MG63 (cell line): ENCODE results near the gene FCHSD2. TPM values are rescaled to one million over a fixed set of nuclear protein-coding genes. Genes with fewer than 3 reads are reported as not detected.
A peak's percentile ranks its signal among the peaks of the same experiment; 100 is the strongest.
"Not testable (repeated sequence)": the region's sequence is repeated elsewhere in the genome, so short reads cannot be mapped to it uniquely, and the experiment has no call there.

Experiments
- DNase-seq: peaks from one replicate; pipeline ENCODE4 v3.0.0-alpha.2; 2020
- H3K27me3 ChIP-seq: fragments of 250-450 bp; sonication (Bioruptor Pico); 2 replicates; pipeline ENCODE4 v1.5.1; 2020; ENCODE audit warnings: mild to moderate bottlenecking, moderate library complexity
- H3K36me3 ChIP-seq: fragments of 250-450 bp; sonication (Bioruptor Pico); 2 replicates; pipeline ENCODE4 v1.5.1; 2020; ENCODE audit warnings: mild to moderate bottlenecking, moderate library complexity
- H3K4me3 ChIP-seq: fragments of 250-450 bp; sonication (Bioruptor Pico); 2 replicates; pipeline ENCODE4 v1.5.1; 2020; ENCODE audit warnings: mild to moderate bottlenecking, moderate library complexity
- H3K9me3 ChIP-seq: fragments of 250-450 bp; sonication (Bioruptor Pico); 2 replicates; pipeline ENCODE4 v1.5.1; 2020; ENCODE audit warnings: mild to moderate bottlenecking, moderate library complexity
- total RNA-seq: library from RNA; depleted of rRNA; stranded (reverse); fragments of >200 nt; shearing (Covaris generic); gene quantifications from 2 replicates; pipeline ENCODE4 v1.2.3, GENCODE V29; 2014; ENCODE audit warnings: low replicate concordance

FCHSD2 gene
- total RNA-seq, 1 experiment from 2014 or later = 8.2 TPM

DNA sequence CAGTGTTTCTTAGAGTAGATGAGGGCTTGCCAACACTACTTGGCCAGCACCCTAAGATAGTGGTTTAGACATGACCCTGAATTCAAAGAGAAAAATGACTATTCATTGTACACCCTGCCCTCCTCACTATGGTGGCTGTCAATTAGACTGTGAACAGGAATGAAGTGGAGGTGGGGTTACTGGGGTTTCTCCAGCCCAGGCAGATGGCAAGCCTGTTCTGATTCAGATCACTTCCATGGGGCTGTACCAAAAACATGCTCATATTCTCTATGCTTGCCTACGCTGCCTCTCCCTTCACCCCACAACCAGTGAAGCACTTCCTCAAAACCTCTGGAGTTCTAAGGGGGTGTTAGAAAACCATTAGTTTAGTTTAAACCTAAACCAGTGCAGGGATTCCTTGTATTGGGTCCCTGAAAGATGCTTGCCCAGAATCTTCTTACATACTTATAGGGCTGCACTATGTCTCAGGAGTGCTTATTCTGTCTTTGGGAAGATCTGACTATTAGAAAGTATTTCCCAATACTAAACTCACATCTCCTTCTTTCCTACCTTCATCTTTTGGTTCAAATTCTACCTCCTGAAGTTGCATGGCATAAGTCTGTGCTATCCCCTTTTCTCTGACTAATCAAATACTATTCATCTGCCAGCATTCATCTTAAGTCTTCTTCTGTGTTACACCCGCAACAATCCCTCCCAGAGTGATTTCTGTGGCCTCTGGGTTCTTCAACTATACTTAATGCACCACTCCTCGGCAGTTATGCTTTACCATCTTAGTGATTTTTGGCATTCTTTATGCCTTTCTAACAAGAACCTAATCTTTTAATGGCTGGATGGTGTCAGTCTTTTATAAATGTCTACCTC is 256.1 kb downstream of the FCHSD2 start:
- no peak for DNase-seq
- Histone ChIP-seq H3K4me3 (no peak overlapping the region), H3K27me3 (no peaks in the 10 kb centered on the region), H3K9me3 (no peaks in the 10 kb centered on the region), H3K36me3 (peaks cover 11% of the 10 kb centered on the region)

DNA sequence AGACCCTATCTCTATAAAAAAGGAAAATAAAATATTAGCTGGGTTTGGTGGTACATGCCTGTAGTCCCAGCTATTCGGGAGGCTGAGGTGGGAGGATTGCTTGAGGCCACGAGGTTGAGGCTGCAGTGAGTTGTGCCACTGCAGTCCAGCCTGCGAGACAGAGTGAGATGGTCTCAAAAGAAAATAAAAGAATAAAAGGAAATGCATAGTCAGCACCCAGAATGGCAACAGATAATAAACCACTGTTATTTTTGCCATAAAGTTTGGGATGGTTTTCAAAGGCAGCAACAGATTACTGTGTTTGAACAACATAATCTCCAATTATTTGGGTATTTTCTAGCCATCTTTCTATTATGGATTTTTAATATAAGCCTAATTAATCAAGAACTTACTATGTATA is 266.0 kb downstream of the FCHSD2 start:
- Histone ChIP-seq H3K4me3 (no peak overlapping the region), H3K27me3 (no peaks in the 10 kb centered on the region), H3K9me3 (no peaks in the 10 kb centered on the region), H3K36me3 (no peaks in the 10 kb centered on the region)
- no peak for DNase-seq

DNA sequence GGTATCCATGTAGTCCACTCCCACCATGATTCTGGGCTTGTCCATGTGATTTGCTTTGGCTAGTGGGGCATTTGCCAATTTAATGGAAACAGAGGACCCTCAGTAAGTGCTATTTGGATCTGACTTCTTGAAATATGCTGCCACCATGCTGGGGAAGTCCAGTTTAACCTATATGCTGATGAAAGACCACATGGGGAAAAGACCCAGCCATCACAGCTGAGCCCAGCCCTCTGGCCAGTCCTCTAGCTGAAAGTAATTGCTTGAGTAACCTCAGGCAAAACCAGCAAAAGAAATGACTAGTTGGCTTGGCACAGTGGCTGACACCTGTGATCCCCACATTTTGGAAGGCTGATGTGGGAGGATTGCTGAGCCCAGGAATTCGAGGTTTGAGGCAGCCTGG is 266.4 kb downstream of the FCHSD2 start:
- Histone ChIP-seq H3K36me3 (no peaks in the 10 kb centered on the region), H3K9me3 (no peaks in the 10 kb centered on the region), H3K27me3 (no peaks in the 10 kb centered on the region), H3K4me3 (no peak overlapping the region)
- DNase-seq = no peak

- no peak for DNase-seq
- Histone ChIP-seq H3K27me3 (no peaks in the 10 kb centered on the region), H3K9me3 (no peaks in the 10 kb centered on the region), H3K4me3 (no peak overlapping the region), H3K36me3 (no peaks in the 10 kb centered on the region)
Measured at GRCh38 chr11:72872012-72872411, 270.1 kb downstream of the FCHSD2 start.

GRCh38 chr11:72871119-72871518 is 271.0 kb downstream of the FCHSD2 start:
- no peaks in the 10 kb centered on the region for H3K36me3 ChIP-seq
- no peaks in the 10 kb centered on the region for H3K27me3 ChIP-seq
- no peak for DNase-seq
- no peaks in the 10 kb centered on the region for H3K9me3 ChIP-seq
- no peak overlapping the region for H3K4me3 ChIP-seq

- H3K4me3 ChIP-seq = no peak overlapping the region
- no peaks in the 10 kb centered on the region for H3K36me3 ChIP-seq
- no peak for DNase-seq
- H3K9me3 ChIP-seq = no peaks in the 10 kb centered on the region
- H3K27me3 ChIP-seq = no peaks in the 10 kb centered on the region
Measured at GRCh38 chr11:72869831-72870230, 272.3 kb downstream of the FCHSD2 start.

DNA sequence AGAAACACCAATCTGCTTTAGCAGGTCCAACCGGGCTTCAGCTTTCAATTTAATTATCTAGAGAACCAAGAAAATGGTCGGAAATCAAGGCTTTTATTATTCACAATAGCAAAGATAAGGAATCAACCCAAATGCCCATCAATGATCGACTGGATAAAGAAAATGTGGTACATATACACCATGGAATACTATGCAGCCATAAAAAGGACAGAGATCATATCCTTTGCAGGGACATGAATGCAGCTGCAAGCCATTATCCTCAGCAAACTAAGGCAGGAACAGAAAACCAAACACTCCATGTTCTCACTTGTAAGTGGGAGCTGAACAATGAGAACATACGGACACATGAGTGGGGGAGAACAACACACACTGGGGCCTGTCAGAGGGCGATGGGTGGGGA is 274.1 kb downstream of the FCHSD2 start:
- Histone ChIP-seq H3K4me3 (no peak overlapping the region), H3K27me3 (no peaks in the 10 kb centered on the region), H3K36me3 (no peaks in the 10 kb centered on the region; the same call in 1 of the 2 replicates), H3K9me3 (no peaks in the 10 kb centered on the region)
- no peak for DNase-seq

DNA sequence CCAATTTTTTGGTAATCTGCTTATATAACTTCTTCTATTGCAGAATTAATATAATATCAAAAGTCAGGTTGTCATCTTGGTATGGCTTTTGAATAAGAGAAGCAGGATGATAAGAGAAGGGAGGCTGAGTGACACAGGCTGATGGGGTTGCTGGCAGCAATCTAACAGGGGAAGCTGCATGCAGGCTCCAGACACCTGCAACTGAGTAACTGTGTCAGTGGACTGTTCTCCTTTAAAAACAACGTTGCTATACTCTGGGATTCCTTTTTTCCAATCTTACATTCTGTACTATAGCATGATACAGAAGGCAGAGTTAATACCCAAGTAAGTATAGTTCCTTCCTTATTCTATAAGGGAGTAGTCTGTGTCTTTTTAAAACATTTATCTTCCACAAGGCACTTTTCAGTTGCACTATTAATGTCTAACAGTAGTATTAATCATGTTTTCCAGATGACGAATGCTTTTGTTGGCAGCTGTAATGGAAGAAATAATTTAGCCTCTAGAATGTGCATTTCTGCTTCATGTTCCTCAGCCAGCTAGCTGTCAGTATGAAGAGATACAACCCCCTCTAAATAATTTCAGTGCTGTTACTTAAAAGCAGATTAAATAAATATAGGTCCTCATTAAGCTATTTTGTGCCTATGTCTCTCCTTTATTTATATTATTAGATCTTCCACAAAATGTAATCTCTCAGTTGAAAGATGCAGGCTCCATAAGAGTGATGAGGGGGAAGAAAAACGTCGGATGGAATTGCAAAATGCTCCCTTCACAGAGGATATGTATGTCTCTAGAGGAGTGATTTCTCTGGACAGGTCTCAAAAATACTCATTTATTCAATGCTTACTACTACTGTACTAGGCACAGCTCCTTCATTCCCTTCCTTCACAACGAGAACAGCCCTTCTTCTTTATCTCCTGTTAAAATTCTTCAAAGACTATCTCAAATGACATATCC is 277.1 kb downstream of the FCHSD2 start:
- peak; percentile 31 for DNase-seq

DNA sequence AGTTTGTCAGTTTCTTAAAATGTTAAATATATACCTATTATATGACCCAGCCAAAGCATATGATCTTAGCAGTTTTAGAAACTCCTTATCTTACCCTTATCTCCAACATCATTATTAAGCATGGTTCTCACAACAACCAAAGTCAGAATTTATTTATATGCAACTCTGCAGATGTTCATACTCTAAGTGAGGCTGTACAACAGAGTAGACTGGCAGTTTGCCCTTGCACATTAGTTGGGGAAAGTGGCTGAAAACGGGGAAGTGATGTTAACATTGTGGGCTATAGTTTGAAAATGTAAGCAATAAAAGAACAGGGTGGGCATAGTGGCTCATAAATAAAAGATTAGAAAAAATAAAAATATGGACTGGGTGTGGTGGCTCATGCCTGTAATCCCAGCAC is 278.2 kb downstream of the FCHSD2 start:
- no peak overlapping the region for H3K4me3 ChIP-seq
- DNase-seq = no peak
- peaks cover 2% of the 10 kb centered on the region; the same call in 1 of the 2 replicates for H3K36me3 ChIP-seq
- H3K27me3 ChIP-seq = no peaks in the 10 kb centered on the region
- no peaks in the 10 kb centered on the region for H3K9me3 ChIP-seq

More for the DNA sequence above, 277.1 kb downstream of the FCHSD2 start:
- Histone ChIP-seq H3K36me3 (no peaks in the 10 kb centered on the region; the same call in 1 of the 2 replicates), H3K27me3 (no peaks in the 10 kb centered on the region), H3K4me3 (no peak overlapping the region), H3K9me3 (no peaks in the 10 kb centered on the region)

- Histone ChIP-seq H3K4me3 (no peak overlapping the region), H3K9me3 (no peaks in the 10 kb centered on the region), H3K27me3 (no peaks in the 10 kb centered on the region), H3K36me3 (peaks cover 2% of the 10 kb centered on the region)
- DNase-seq = no peak
Measured at GRCh38 chr11:72863091-72863490, 279.0 kb downstream of the FCHSD2 start.

GRCh38 chr11:72860592-72860991 is 281.5 kb downstream of the FCHSD2 start:
- no peaks in the 10 kb centered on the region for H3K27me3 ChIP-seq
- peaks cover 2% of the 10 kb centered on the region for H3K36me3 ChIP-seq
- H3K4me3 ChIP-seq = no peak overlapping the region
- no peak for DNase-seq
- H3K9me3 ChIP-seq = no peaks in the 10 kb centered on the region

DNA sequence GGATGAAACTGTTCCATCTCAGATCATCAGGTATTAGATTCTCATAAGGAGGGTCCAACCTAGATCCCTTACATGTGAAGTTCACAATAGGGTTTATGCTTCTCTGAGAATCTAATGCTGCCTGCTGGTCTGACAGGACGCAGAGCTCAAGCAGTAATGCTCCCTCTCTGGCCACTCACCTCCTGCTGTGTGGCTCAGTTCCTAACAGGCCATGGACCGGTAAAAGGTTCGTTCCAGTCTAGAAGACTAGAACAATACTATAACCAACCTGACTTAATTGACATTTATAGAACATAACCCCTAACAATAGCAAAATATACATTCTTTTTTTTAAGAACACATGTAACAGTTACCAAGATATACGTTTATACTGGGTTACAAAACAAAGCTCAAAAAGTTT is 282.1 kb downstream of the FCHSD2 start:
- Histone ChIP-seq H3K9me3 (no peaks in the 10 kb centered on the region), H3K27me3 (no peaks in the 10 kb centered on the region), H3K4me3 (no peak overlapping the region), H3K36me3 (peaks cover 2% of the 10 kb centered on the region)
- DNase-seq = no peak

- no peaks in the 10 kb centered on the region for H3K27me3 ChIP-seq
Measured at GRCh38 chr11:72859126-72859525, 283.0 kb downstream of the FCHSD2 start.

DNA sequence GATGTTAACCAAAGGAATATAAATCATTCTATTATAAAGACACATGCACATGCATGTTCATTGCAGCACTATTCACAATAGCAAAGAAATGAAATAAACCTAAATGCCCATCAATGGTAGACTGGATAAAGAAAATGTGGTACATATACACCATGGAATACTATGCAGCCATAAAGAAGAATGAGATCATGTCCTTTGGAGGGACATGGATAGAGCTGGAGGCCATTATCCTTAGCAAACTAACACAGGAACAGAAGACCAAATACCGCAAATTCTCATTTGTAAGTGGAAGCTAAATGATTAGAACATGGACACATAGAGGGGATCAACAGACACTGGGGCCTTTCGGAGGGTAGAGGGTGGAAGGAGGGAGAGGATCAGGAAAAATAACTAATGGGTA is 283.9 kb downstream of the FCHSD2 start:
- not testable (repeated sequence) for H3K4me3 ChIP-seq, DNase-seq

More at GRCh38 chr11:72859126-72859525, 283.0 kb downstream of the FCHSD2 start:
- no peaks in the 10 kb centered on the region for H3K9me3 ChIP-seq
- peaks cover 2% of the 10 kb centered on the region for H3K36me3 ChIP-seq
- DNase-seq = no peak
- no peak overlapping the region for H3K4me3 ChIP-seq

GRCh38 chr11:72856551-72857345 is 285.4 kb downstream of the FCHSD2 start:
- DNase-seq = peak; percentile 21
- Histone ChIP-seq H3K27me3 (no peaks in the 10 kb centered on the region), H3K9me3 (no peaks in the 10 kb centered on the region), H3K36me3 (peaks cover 2% of the 10 kb centered on the region), H3K4me3 (no peak overlapping the region)

More for the DNA sequence above, 283.9 kb downstream of the FCHSD2 start:
- not testable (repeated sequence) for H3K36me3 ChIP-seq, H3K27me3 ChIP-seq, H3K9me3 ChIP-seq

GRCh38 chr11:72856065-72856464 is 286.1 kb downstream of the FCHSD2 start:
- Histone ChIP-seq H3K4me3 (no peak overlapping the region), H3K27me3 (no peaks in the 10 kb centered on the region), H3K9me3 (no peaks in the 10 kb centered on the region), H3K36me3 (peaks cover 2% of the 10 kb centered on the region)
- DNase-seq = no peak
